Hematopoietic multipotent progenitor cell treated with erythropoietin and hydrocortisone succinate and interleukin-3 and kit ligand, for 6 days (in vitro differentiated cells): ENCODE data around the gene NKIRAS1.
A peak's percentile ranks its signal among the peaks of the same experiment; 100 is the strongest.
"Not testable (repeated sequence)": the region's sequence is repeated elsewhere in the genome, so short reads cannot be mapped to it uniquely, and the experiment has no call there.

Experiments used
- DNase-seq: peaks from one replicate; pipeline ENCODE4 v3.0.0-alpha.2; 2015

Gene NKIRAS1

DNA sequence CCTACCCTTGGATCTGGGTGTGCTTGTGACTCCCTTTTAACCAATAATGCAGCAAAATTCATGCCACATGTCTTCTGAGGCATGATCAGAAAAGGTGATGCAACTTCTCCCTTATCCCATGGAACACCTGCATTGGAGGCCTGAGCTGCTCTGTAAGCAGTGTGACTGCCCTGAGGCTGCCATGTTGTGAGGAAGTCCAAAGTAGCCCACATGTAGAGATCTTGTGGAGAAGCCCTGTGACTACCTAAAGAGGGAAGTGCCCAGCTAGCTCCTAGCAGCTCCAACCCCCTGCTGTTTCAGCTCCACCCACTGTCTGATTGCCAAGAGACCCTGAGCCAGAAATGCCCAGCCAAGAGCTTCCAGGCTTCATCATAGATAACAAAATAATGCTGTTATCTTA lies 21.9 kb upstream of the NKIRAS1 start:
- peak; percentile 52 for DNase-seq

DNA sequence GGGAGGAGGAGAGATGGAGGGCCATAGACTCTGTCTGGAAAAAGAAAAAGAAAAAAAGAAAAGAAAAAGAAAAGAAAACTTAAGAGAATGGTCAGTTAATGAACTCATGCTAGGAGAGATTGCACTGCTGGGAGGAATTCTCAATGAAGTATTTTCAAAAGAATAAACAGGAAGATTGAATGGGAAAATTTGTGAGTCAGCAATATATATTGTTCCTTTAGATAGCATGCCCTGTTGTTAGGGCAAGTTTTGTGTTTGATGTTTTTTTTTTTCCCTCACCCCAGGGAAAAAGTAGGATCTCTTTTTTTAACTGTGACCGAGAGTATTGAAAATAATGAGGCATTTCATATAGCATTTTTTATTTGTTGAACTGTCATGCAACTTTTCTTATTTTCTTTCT lies 20.5 kb upstream of the NKIRAS1 start:
- DNase-seq, result no peak

- DNase-seq, result no peak
Measured at GRCh38 chr3:23934253-23934652, 17.5 kb upstream of the NKIRAS1 start.

- DNase-seq, result no peak
Measured at GRCh38 chr3:23932571-23932970, 15.8 kb upstream of the NKIRAS1 start.

DNA sequence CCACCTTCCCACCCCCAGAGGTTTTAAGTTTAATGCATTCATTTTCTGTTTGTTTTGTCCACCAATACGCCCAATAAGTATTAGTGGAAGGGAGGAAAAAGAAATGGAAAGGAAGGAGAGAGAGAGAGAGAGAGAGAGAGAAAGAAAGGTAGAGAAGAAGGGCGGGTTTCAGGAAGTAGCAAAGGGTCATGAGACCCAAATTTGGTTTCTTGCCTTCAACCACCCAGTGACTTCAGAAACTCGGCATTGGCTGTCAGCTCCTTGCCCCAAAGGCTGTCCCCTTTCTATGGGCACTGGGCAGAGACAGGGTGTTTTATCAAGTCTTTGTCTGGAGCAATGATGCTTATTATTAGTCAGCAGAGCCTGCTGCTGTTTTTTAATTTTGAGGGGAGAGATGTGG lies 14.8 kb upstream of the NKIRAS1 start:
- no peak for DNase-seq

GRCh38 chr3:23928524-23928923 lies 11.7 kb upstream of the NKIRAS1 start:
- DNase-seq, result no peak

DNA sequence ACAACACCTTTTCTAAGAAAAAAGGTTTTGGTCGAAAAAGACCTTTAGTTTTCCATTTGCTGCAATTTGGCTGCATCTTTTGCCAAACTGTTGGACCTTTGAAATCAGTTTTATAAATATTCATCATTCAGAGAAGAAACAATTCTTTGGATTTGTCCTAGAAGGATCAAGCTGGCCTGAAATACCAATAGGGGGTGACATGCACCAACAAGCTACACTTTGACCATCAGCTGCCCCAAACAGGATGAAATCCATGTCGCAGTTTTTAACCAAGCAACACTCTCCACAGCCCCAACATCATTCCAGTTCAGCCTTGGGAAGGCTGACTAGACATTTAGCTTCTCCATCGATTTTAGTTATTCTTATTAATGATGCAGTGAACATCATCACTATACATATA lies 9.9 kb upstream of the NKIRAS1 start:
- no peak for DNase-seq

GRCh38 chr3:23926246-23926645 lies 9.5 kb upstream of the NKIRAS1 start:
- no peak for DNase-seq

DNA sequence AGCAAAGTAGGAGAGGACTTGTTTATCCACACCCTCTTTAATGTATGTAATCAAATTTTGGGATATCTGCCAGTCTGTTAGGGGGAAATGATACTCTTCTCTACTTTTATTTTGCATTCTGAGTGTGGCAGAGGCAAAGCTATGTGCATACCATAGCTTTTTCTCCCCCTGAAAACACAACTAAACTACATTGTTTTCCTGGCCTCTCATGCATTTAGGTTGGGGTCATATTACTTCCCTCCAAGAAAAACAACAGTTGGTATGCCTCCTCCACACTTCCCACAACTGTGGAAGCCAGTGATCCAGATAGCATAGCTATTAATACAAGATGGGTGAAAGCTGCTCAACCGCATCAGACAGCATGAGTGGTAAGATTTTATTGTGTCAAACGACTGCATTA lies 7.0 kb upstream of the NKIRAS1 start:
- DNase-seq, result no peak

DNA sequence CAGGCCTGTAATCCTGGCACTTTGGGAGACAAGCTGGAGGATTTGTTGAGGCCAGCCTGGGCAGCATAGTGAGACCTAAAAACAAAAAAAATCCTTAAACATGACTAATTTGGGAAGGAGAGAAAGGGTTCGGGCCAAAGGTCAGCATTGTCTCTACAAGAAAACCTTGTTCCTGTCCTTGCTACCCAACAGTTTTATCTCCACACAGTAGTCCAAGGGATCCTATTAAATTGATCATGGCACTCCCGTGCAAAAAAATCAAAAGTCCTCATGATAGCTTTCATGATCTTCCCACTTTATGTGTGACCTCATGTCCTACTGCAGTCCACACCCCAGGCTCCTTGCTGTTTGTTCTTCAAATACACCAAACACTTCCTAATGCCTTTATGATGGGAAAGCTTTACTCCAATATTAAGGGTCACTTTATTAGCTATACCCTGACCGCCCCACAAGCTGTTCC lies 4.3 kb upstream of the NKIRAS1 start:
- DNase-seq, result peak; percentile 47

- DNase-seq, result no peak
Measured at GRCh38 chr3:23920151-23920655, 3.4 kb upstream of the NKIRAS1 start.

DNA sequence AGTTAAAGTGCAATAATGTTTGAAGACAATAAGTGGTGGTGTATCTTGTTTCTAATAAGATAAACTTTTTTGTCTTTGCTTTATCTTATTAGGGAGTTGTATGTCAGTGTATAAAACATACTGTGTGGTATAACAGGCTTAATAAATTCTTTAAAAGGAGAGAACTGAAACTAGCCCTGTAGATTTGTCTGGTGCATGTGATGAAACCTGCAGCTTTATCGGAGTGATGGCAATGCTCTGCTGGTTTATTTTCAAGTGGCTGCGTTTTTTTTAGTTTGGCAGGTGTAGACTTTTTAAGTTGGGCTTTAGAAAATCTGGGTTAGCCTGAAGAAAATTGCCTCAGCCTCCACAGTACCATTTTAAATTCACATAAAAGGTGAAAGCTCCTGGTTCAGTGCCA lies 2.8 kb upstream of the NKIRAS1 start:
- no peak for DNase-seq

DNA sequence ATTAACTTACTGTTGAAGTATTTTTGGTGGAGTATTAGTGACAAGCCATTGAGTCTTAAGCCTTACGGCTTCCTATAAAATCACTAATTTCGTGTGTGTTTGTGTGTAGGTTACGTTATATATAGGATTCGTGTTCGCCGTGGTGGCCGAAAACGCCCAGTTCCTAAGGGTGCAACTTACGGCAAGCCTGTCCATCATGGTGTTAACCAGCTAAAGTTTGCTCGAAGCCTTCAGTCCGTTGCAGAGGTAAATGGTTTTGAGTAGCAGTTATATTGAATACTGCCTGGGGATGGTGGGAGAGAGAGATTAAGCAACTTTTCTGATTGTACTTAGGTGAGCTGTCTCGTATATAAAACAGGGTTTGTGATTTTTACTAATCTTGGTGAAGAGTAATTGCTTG lies 1.5 kb upstream of the NKIRAS1 start:
- not testable (repeated sequence) for DNase-seq

GRCh38 chr3:23917679-23918303 lies 1.0 kb upstream of the NKIRAS1 start:
- DNase-seq, result peak; percentile 81

DNA sequence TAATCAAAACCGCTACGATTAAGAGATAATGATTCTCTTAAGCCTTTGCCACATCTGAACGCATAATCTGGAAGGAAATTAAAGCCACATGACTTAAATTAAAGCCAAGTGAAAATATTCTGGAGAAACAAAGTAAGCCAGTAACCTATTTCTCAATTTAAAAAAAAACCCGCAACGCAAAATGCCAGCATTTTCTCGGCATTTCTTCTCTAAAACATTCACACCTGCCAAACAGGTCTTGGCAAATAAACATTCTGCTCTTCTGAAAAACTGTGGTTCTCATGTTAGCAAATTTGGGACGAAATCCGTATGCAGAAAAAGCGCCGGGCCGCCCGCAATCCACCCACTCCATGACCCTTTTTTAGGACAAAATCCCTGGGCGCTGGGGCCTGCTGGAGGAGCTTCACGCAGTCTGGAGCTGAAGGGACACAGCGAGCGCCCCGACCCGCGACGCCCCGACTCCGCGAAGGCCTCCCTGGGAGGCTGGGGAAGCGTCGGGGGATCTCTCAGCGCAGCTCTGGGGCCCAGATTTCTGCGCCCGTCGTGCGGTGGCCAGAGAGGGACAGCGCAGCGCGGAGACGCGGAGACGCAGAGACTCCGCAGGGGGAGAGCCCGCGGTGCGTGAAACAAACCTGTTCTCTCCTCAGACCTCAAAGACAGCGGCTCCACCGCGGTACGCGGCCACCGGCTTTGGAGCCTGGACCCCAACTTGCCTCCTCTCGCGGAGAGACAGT lies 471 bp downstream of the NKIRAS1 start:
- DNase-seq, result peak; percentile 48

GRCh38 chr3:23915537-23916108 lies 1.2 kb downstream of the NKIRAS1 start:
- peak; percentile 32 for DNase-seq

DNA sequence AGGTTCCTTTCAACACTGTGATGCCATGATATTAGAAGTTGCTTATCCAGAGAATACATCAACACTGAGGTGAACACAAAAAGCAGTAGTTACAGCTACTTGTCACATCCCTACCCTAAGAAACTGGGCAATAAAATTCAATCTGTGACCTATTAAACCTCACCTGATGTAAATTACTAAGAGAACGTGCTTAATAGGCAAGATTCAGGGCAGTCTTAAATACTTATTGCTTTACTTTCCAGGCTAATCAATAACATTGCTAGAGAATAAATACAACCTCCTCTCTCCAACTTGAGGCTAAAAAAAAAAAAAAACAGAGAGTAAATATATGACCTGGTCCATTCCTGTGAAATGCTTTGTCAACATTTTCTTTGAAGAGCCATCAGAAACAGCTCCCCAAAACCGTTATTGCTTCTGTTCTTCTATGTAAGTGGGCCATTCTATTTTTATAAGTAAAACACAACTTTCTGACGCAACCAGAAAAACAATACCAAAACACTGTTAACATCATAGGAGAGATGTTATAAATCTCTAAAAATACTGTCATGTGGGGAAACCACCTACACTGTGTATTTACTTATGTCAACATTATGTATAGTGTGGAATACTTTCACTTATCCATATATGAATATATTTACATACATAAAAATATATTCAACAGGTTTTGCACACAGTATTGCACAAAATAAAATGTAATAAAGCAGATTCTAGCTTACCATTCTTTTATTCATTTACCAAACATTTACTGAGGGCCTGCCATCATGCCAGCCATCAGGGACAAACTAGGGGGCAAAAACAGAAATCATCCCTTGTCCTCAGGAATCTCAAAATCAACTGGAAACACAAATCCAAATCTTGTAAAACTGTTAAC lies 2.7 kb downstream of the NKIRAS1 start:
- DNase-seq, result no peak

DNA sequence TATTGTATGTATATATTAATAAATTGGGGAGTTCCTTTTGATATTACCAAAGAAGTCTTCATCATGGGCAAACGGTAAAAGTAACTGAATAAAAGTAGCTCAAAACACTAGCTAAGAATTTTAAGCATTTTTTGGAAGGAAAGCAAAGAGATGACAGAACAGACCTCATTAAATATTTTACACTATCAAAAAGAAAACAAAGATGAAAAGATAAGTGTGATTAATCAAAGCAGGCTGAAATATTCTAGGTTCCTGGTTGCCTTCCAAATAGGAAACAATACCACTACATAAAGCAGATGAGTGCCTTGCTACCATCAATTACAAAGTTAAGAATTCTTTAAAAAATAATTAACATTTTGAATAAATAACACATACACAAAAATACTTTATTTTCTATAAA lies 3.6 kb downstream of the NKIRAS1 start:
- DNase-seq, result no peak

DNA sequence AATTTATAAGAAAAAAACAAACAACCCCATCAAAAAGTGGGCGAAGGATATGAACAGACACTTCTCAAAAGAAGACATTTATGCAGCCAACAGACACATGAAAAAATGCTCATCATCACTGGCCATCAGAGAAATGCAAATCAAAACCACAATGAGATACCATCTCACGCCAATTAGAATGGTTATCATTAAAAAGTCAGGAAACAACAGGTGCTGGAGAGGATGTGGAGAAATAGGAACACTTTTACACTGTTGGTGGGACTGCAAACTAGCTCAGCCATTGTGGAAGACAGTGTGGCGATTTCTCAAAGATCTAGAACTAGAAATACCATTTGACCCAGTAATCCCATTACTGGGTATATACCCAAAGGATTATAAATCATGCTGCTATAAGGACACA lies 4.5 kb downstream of the NKIRAS1 start:
- DNase-seq, result not testable (repeated sequence)

DNA sequence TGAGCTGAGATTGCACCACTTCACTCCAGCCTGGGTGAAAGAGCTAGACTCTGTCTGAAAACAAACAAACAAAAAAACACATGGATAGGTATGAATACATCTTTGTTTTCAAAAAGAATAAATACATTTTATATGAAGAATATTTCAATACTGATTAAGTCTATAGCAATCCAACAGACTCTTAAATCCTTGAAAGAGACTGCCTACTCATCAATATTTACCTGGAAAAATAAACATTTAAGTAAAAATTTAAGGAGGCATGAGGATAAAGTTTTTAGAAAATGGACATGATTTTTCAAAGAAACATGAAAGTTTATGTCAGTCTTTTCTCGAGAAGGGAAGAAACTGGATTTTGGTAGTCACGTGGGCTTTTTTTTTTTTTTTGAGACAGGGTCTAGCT lies 5.4 kb downstream of the NKIRAS1 start:
- DNase-seq, result no peak

DNA sequence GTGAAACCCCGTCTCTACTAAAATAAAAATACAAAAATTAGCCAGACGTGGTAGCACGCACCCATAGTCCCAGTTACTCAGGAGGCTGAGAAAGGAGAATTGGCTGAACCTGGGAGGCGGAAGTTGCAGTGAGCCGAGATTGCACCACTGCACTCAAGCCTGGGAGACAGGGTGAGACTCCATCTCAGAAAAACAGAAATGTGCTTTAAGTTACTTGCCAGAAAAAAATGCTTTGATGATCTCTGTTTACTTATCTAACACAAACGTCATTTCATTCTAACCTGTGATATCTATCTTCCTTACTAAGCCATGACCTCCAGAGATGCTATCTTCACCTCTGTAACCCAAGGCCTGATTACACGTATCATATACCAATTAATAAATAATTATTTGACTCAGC lies 7.4 kb downstream of the NKIRAS1 start:
- no peak for DNase-seq

GRCh38 chr3:23904545-23904944 lies 12.2 kb downstream of the NKIRAS1 start:
- peak; percentile 52 for DNase-seq

GRCh38 chr3:23900744-23901143 lies 16.0 kb downstream of the NKIRAS1 start:
- no peak for DNase-seq
